HG03354 (cell line): ENCODE results near the gene UMAD1.

Experiments used
- ATAC-seq: cut with Tn5 transposase; IDR thresholded peaks from one replicate; pipeline ENCODE4 v1.9.1; 2021; ENCODE audit warnings: mild to moderate bottlenecking; ENCODE audit not compliant: unreplicated experiment, poor library complexity, severe bottlenecking

The UMAD1 gene

DNA sequence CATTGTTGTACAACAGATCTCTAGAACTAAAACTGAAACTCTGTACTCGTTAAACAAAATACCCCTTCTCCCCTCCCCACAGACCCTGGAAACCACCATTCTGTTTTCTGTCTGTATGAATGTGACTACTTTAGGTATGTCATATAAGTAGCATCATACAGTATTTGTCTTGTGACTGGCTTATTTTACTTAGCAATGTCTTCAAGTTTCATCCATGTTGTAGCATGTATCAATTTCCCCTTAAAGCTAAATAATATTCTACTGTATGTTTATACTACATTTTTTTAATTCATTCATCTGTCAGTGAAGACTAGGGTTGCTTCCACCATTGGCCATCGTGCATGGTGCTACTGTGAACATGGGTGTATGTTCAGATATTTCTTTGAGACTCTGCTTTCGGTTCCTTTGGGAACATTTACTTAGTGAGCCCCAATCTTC is 149.0 kb downstream of the UMAD1 start:
- ATAC-seq, result peak; percentile 91

- no peak for ATAC-seq
Measured at GRCh38 chr7:7790041-7790741, 149.6 kb downstream of the UMAD1 start.

GRCh38 chr7:7791523-7791922 is 151.0 kb downstream of the UMAD1 start:
- ATAC-seq, result no peak

DNA sequence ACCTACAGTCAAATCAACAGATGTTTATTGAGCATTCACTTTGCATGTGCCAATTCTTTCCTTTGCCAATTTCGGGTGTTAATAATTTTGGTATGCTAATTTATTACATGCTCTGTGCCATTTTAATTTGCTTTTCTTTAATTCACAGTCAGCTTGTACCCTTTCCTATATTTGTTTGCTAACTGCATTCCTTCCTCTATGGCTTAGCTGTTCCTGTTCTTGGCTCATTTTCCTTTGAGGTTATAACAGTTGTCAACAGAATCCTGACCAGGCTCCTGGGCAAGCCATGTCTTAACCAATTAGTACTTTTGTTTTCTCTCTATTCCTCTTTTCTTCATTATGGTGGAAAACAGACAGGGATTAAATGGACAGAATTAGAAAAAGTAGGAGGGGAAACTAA is 151.5 kb downstream of the UMAD1 start:
- ATAC-seq, result no peak

DNA sequence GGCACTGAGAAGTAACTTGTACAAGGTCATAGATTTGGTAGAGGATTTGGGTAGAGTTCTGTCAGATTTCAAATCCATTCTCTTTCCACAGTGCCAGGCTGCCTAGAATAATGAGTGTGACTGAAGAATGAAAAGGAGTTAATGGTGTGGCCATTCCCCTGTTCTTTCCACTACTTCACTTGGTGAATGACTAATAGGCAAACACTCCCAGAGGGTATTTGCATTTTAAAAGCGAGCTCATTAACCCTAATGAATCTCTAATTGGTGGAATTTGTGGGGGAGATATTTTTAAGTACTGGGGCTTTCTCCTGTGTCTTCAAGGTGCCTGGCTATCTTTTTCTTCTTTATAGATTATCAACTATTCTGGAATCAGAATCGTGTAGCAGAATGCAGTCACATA is 152.7 kb downstream of the UMAD1 start:
- no peak for ATAC-seq

DNA sequence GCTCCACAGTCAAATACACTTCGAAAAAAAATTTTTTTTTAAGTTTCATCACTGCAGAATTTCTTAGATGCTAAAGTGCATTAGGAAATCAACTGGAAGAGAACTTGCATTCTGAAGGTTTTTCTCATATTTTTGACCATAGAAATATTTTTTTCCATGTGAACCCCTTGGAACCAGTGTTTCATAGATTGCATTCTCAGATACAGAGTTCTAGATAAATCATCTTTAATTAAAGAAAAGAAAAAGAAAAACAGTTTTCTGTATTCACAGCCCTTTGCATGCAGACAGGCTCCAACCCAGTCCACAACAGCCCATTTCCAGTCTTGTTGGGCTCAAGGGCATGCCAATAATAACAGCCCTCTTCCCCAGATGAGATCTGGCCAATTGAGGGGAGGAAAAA is 153.4 kb downstream of the UMAD1 start:
- ATAC-seq, result no peak

GRCh38 chr7:7795203-7795602 is 154.7 kb downstream of the UMAD1 start:
- ATAC-seq, result no peak

DNA sequence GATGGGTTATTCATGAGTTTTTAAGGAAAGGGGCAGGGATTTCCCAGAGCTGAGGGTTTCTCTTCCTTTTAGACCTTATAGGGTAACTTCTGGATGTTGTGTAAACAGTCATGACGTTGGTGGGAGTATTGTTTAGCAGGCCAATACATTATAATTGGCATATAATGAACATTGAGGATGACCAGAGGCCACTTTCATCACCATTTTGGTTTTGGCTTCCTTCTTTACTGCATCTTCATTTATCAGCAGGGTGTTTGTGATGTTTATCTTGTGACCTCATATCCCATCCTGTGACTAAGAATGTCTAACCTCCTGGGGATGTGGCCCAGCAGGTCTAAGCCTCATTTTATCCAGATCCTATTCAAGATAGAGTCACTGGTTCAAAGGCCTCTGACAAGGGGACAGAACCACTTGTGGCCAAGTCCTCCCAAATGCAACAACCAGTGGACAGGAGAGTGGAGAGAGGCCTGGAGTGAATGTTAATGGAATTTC is 155.1 kb downstream of the UMAD1 start:
- no peak for ATAC-seq

DNA sequence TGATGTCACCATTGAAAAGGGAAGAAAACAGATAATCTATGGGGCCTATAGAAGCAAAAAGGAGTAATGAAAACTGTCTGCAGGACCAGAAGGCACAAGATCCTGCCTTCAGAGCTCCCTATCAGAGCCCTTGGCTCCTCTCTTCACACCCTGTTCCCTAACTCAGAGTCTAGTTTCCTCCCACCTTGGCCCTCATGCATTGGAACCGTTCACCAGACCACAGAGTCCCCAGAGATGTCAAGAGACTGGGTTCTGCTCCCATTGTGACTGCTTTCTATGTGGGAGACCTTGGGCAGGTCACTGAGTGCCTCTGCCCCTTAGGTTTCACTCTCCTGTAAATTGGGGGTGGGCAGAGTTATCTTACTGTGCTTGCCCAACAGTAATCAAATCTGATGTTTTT is 158.0 kb downstream of the UMAD1 start:
- ATAC-seq, result no peak

- no peak for ATAC-seq
Measured at GRCh38 chr7:7799138-7799537, 158.6 kb downstream of the UMAD1 start.

DNA sequence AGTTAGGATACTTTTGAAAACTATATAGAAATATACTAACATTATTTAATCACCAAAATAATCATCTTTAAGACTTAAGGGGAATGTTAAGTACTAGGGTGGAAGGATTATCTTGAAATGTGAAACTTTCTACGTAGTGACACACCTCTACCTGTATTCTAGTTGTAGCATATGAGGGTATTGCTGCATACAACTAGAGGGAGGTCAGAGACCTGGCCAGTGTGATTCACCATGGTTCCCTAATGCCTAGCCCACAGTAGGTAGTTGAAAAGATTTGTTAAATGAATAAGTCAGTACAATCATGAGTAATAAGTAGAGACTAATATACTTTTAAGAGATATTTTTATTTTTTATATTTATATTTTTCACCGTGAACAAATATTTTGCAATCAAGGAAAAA is 162.0 kb downstream of the UMAD1 start:
- ATAC-seq, result no peak

DNA sequence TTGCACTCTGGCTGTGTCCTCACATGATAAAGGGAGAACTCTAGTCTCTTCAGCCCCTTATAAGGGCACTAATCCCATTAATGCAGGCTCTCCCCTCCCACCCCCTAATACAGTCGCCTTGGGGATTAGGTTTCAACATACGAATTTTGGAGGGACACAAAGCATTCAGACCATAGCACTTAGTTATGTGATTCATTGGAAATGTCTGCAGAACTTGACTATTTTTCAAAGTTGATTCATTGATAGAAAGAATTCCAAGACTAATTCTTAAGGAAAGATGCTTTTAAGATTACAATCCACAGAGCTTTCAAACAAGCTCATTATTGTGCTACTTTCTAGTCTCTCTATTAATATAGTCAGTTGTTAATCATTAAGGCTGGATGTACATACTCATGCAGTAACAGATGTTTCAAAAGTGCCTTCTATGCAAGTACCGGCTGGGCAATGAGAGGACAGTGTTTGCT is 163.2 kb downstream of the UMAD1 start:
- ATAC-seq, result peak; percentile 87

DNA sequence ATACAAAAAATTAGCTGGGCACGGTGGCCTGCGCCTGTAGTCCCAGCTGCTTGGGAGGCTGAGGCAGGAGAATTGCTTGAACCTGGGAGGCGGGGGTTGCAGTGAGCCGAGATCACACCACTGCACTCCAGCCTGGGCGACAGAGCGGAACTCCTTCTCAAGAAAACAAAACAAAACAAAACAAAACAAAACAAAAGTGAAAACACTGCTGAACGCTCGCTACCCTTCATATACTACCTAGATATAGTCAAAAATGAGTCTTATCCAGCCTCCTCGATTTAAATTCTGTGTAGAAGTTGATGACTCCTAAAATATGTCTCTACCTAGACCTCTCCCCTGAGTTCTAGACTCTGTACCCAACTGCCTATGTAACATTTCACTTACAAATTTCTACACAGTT is 164.3 kb downstream of the UMAD1 start:
- peak; percentile 43 for ATAC-seq

GRCh38 chr7:7805511-7806153 is 165.1 kb downstream of the UMAD1 start:
- no peak for ATAC-seq

DNA sequence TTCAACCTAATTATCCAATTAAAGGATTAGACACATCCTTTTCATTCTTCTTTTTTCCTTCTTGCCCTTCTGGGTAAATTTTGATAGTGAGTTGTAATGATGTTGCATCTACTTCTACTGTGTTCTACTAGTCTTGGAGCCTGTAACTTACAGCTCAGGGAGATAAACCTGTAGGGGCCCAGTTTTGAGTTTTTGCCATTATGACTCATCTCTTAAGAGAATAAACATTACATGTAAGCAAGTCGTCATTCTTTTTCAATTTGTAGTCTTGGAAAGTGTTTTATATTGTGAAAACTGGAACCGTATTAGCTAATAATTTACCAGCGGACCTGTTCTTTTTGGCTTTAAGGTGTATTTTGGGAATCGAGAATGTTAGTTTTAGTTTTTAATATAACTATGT is 167.6 kb downstream of the UMAD1 start:
- ATAC-seq, result no peak

GRCh38 chr7:7808626-7809025 is 168.1 kb downstream of the UMAD1 start:
- no peak for ATAC-seq

GRCh38 chr7:7810380-7810779 is 169.8 kb downstream of the UMAD1 start:
- ATAC-seq, result no peak

- no peak for ATAC-seq
Measured at GRCh38 chr7:7810826-7811225, 170.3 kb downstream of the UMAD1 start.

DNA sequence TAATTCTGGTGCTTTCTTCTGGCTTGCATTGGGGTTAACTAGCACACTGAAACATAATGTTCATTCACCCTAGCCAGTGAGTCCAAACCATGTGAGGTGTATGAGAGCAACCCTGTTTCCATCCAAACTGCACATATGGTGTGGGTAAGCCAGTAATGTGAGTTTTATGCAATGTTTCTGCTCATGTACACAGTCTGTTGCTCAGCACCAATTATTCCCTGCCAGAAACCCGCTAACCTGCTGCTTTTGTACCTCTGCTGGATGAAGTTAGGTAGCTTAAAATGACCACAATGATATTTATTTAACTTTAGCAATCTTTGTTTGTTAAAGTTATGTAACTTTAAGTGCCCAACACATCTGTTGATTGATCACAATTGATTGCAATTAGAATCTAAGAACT is 171.6 kb downstream of the UMAD1 start:
- ATAC-seq, result no peak

GRCh38 chr7:7815395-7815794 is 174.8 kb downstream of the UMAD1 start:
- no peak for ATAC-seq

- ATAC-seq, result peak; percentile 34
Measured at GRCh38 chr7:7816084-7816483, 175.5 kb downstream of the UMAD1 start.
